H1 (cell line): ENCODE results near the gene EIF4A2. TPM values are rescaled to one million over a fixed set of nuclear protein-coding genes. Genes with fewer than 3 reads are reported as not detected.

Source experiments
- CTCF ChIA-PET: fragments of 300-600 bp; sonication (Branson Sonifier 250); formaldehyde crosslinking; loops from one replicate; lab custom pipeline; 2021; ENCODE audit not compliant: partially characterized antibody; lab: Charles Lee
- POLR2A ChIA-PET: fragments of 300-600 bp; sonication (Branson Sonifier 250); formaldehyde crosslinking; loops from one replicate; lab custom pipeline; 2021; ENCODE audit warnings: inconsistent platforms; ENCODE audit not compliant: partially characterized antibody; lab: Charles Lee
- DNase-seq, 2 experiments: peaks; one replicate each; pipeline versions ENCODE4 v3.0.0 to v3.0.0-alpha.2; 2010 to 2022; ENCODE audit warnings: low spot score in 2 of 2, low read depth in 1 of 2, mixed read lengths in 1 of 2
- FAIRE-seq: peaks from 2 replicates; lab custom pipeline; 2011; peaks lifted over from hg19 to GRCh38; lab: Jason Lieb, UNC
- H2AFZ ChIP-seq: 2 replicates; pipeline ENCODE4 v1.8.1; 2012; ENCODE audit warnings: low read length, inconsistent platforms
- H2AK5ac ChIP-seq: 2 replicates; pipeline ENCODE4 v1.6.1; 2013; ENCODE audit warnings: low read depth, low read length
- H2BK120ac ChIP-seq: replicated peaks from 2 replicates; pipeline ENCODE3; 2013; ENCODE audit warnings: low read depth, low read length, inconsistent platforms
- H2BK12ac ChIP-seq: 2 replicates; pipeline ENCODE4 v1.6.1; 2013; ENCODE audit warnings: low read depth, low read length
- H2BK15ac ChIP-seq: 2 replicates; pipeline ENCODE4 v1.6.1; 2013; ENCODE audit warnings: low read length
- H2BK20ac ChIP-seq: 2 replicates; pipeline ENCODE4 v1.6.1; 2013; ENCODE audit warnings: low read length
- H2BK5ac ChIP-seq: 2 replicates; pipeline ENCODE4 v1.6.1; 2013; ENCODE audit warnings: low read depth, low read length
- H3K14ac ChIP-seq: 2 replicates; pipeline ENCODE4 v1.6.1; 2013; ENCODE audit warnings: inconsistent platforms; ENCODE audit not compliant: insufficient read length
- H3K18ac ChIP-seq: 2 replicates; pipeline ENCODE4 v1.6.1; 2013; ENCODE audit warnings: low read length; ENCODE audit errors: extremely low read depth
- H3K23ac ChIP-seq: 2 replicates; pipeline ENCODE4 v1.6.1; 2013; ENCODE audit warnings: inconsistent platforms; ENCODE audit not compliant: insufficient read length
- H3K23me2 ChIP-seq: 2 replicates; pipeline ENCODE4 v1.6.1; 2013; ENCODE audit warnings: low read depth, low read length
- H3K27ac ChIP-seq: 2 replicates; pipeline ENCODE4 v1.6.1; 2011; ENCODE audit warnings: low read depth, low read length, inconsistent platforms
- H3K27me3 ChIP-seq, 4 experiments: replicated peaks in 1 of 4; 1 replicate in 1 of 4; 2 replicates in 3 of 4; pipeline versions ENCODE4 v1.6.1 to v1.8.1; 2011 to 2013; ENCODE audit warnings: low read length in 3 of 4, mild to moderate bottlenecking in 3 of 4, inconsistent platforms in 2 of 4, mixed read lengths in 2 of 4, moderate library complexity in 1 of 4; ENCODE audit not compliant: control insufficient read depth in 3 of 4, insufficient read depth in 3 of 4; ENCODE audit errors: extremely low read depth in 1 of 4
- H3K36me3 ChIP-seq, 4 experiments: 2 replicates each; pipeline versions ENCODE4 v1.6.1 to v1.8.1; 2011 to 2013; ENCODE audit warnings: mild to moderate bottlenecking in 4 of 4, low read length in 3 of 4, moderate library complexity in 2 of 4, control low read depth in 1 of 4, inconsistent platforms in 1 of 4; ENCODE audit not compliant: insufficient read depth in 4 of 4, control insufficient read depth in 2 of 4
- H3K4ac ChIP-seq: replicated peaks from 2 replicates; pipeline ENCODE3; 2013; ENCODE audit warnings: low read length, low read depth, mixed read lengths, inconsistent platforms; ENCODE audit not compliant: insufficient read length
- H3K4me1 ChIP-seq, 4 experiments: replicated peaks in 1 of 4; 1 replicate in 1 of 4; 2 replicates in 3 of 4; pipeline versions ENCODE4 v1.6.1 to v1.8.1; 2011 to 2013; ENCODE audit warnings: low read length in 3 of 4, inconsistent platforms in 2 of 4, mixed read lengths in 1 of 4; ENCODE audit not compliant: insufficient read depth in 4 of 4, control insufficient read depth in 3 of 4
- H3K4me2 ChIP-seq, 2 experiments: 2 replicates each; pipeline versions ENCODE4 v1.6.1 to v1.8.1; 2011 to 2013; ENCODE audit warnings: low read depth in 2 of 2, low read length in 2 of 2, control low read depth in 1 of 2, inconsistent platforms in 1 of 2, mild to moderate bottlenecking in 1 of 2; ENCODE audit not compliant: insufficient read depth in 1 of 2
- H3K4me3 ChIP-seq, 4 experiments: fragments of 200-600, 300-600 bp in 1 of 4; sonication (generic), shearing (Covaris generic), sonication (Bioruptor Twin) in 1 of 4; 2 replicates each; pipeline versions ENCODE4 v1.5.1 to v1.8.1; 2011 to 2016; ENCODE audit warnings: low read length in 4 of 4, low read depth in 3 of 4, control low read depth in 2 of 4, inconsistent platforms in 2 of 4, mild to moderate bottlenecking in 2 of 4, mixed read lengths in 1 of 4, moderate library complexity in 1 of 4; ENCODE audit not compliant: insufficient read depth in 2 of 4; ENCODE audit errors: extremely low read depth in 1 of 4
- H3K56ac ChIP-seq: replicated peaks from 2 replicates; pipeline ENCODE3; 2013; ENCODE audit warnings: low read depth, mild to moderate bottlenecking, mixed read lengths, low read length, inconsistent platforms; ENCODE audit not compliant: insufficient read length
- H3K79me1 ChIP-seq: 2 replicates; pipeline ENCODE4 v1.6.1; 2013; ENCODE audit warnings: low read depth, low read length, control low read depth
- H3K79me2 ChIP-seq, 2 experiments: 2 replicates each; pipeline versions ENCODE4 v1.6.1 to v1.8.1; 2012 to 2013; ENCODE audit warnings: low read length in 2 of 2, mild to moderate bottlenecking in 2 of 2, inconsistent platforms in 1 of 2; ENCODE audit not compliant: insufficient read depth in 2 of 2, control insufficient read depth in 1 of 2
- H3K9ac ChIP-seq, 4 experiments: replicated peaks in 1 of 4; 1 replicate in 1 of 4; 2 replicates in 3 of 4; pipeline versions ENCODE4 v1.6.1 to v1.8.1; 2011 to 2013; ENCODE audit warnings: low read depth in 3 of 4, low read length in 3 of 4, control low read depth in 2 of 4, mild to moderate bottlenecking in 2 of 4, moderate library complexity in 2 of 4, inconsistent platforms in 1 of 4; ENCODE audit errors: extremely low read depth in 1 of 4
- H3K9me3 ChIP-seq, 2 experiments: 2 replicates each; pipeline versions ENCODE4 v1.6.1 to v1.8.1; 2012 to 2013; ENCODE audit warnings: mild to moderate bottlenecking in 2 of 2, moderate library complexity in 2 of 2, control low read depth in 1 of 2, inconsistent platforms in 1 of 2, low read depth in 1 of 2, low read length in 1 of 2, mixed read lengths in 1 of 2; ENCODE audit not compliant: insufficient read depth in 2 of 2
- H4K20me1 ChIP-seq, 2 experiments: replicated peaks in 1 of 2; 2 replicates each; pipeline versions ENCODE3 to v1.8.1; 2011 to 2013; ENCODE audit warnings: inconsistent platforms in 2 of 2, low read length in 2 of 2, mild to moderate bottlenecking in 1 of 2; ENCODE audit not compliant: insufficient read depth in 2 of 2, control insufficient read depth in 1 of 2
- H4K5ac ChIP-seq: 2 replicates; pipeline ENCODE4 v1.6.1; 2013; ENCODE audit warnings: low read length, low read depth, mixed read lengths, inconsistent platforms; ENCODE audit not compliant: insufficient read length
- H4K8ac ChIP-seq: 2 replicates; pipeline ENCODE4 v1.8.0; 2013; ENCODE audit warnings: mild to moderate bottlenecking, moderate library complexity, low read length, inconsistent platforms; ENCODE audit not compliant: insufficient read depth; ENCODE audit errors: extremely low read depth
- H4K91ac ChIP-seq: replicated peaks from 2 replicates; pipeline ENCODE3; 2013; ENCODE audit warnings: low read length, mixed read lengths, inconsistent platforms; ENCODE audit not compliant: insufficient read length
- BCL11A ChIP-seq, 2 experiments: IDR thresholded peaks; one replicate each; pipeline ENCODE4 v1.6.1; 2011; ENCODE audit warnings: low read depth in 2 of 2, low read length in 2 of 2, mild to moderate bottlenecking in 2 of 2
- CREB1 ChIP-seq: IDR thresholded peaks from 2 replicates; pipeline ENCODE4 v1.6.1; 2012; ENCODE audit warnings: inconsistent platforms
- FOSL1 ChIP-seq: IDR thresholded peaks from 2 replicates; pipeline ENCODE4 v1.6.1; 2011; ENCODE audit warnings: mild to moderate bottlenecking, low read depth, low read length, moderate library complexity; ENCODE audit not compliant: insufficient read depth
- GTF2F1 ChIP-seq: IDR thresholded peaks from 2 replicates; pipeline ENCODE4 v1.6.1; 2012; ENCODE audit warnings: low read depth, low read length, improper control_type of control experiment, borderline replicate concordance
- MAX ChIP-seq: IDR thresholded peaks from 2 replicates; pipeline ENCODE4 v1.6.1; 2012; ENCODE audit warnings: inconsistent platforms
- NRF1 ChIP-seq: IDR thresholded peaks from 2 replicates; pipeline ENCODE4 v1.6.1; 2011; ENCODE audit warnings: mild to moderate bottlenecking, low read depth, low read length, improper control_type of control experiment
- SAP30 ChIP-seq: fragments of 300-600 bp; sonication (generic); IDR thresholded peaks from 2 replicates; pipeline ENCODE4 v1.7.1; 2012; ENCODE audit warnings: low read length, moderate library complexity, mild to moderate bottlenecking, inconsistent platforms; ENCODE audit not compliant: insufficient read depth, insufficient replicate concordance
- SUZ12 ChIP-seq: fragments of 200-600 bp; sonication (generic); IDR thresholded peaks from 2 replicates; pipeline ENCODE4 v1.6.1; 2012; ENCODE audit warnings: mild to moderate bottlenecking, inconsistent platforms, low read length, moderate library complexity, mixed read lengths
- WGBS, 2 experiments: shearing (Covaris generic) in 1 of 2; methylation state at CpG; one replicate each; pipeline versions ENCODE4 v1.1.6 to v1.1.7; 2013 to 2015; ENCODE audit warnings: low lambda C conversion rate in 2 of 2, mixed read lengths in 2 of 2, inconsistent platforms in 1 of 2, low coverage in 1 of 2, missing lambda C conversion rate in 1 of 2; ENCODE audit not compliant: insufficient replicate concordance in 2 of 2, insufficient coverage in 1 of 2, insufficient read length in 1 of 2; ENCODE audit errors: extremely low coverage in 1 of 2, missing lambda C conversion rate in 1 of 2; 5-methylcytosine and 5-hydroxymethylcytosine counted together
- polyA plus RNA-seq, 7 experiments: library from polyadenylated mRNA; depleted of rRNA in 3 of 7; stranded (reverse) in 5 of 7; unstranded in 2 of 7; fragments of >200 nt in 5 of 7; fragments of 200-250 nt in 2 of 7; gene quantifications; 1 replicate in 5 of 7; 2 replicates in 1 of 7; 4 replicates in 1 of 7; pipeline versions ENCODE4 v1.2.1 to v1.2.3, GENCODE V29; 2011 to 2013; ENCODE audit warnings: missing spikeins in 2 of 7, mixed read lengths in 2 of 7
- total RNA-seq: library from RNA; stranded (reverse); fragmentation: NEBNext Ultra II Directional; extraction: Animal tissue kit (Norgen Biotek cat#: 25700); gene quantifications from 2 replicates; pipeline ENCODE4 v1.2.1, GENCODE V29; 2021

EIF4A2 gene
- total and polyA plus RNA-seq, 2 of the 8 experiments (the other 6 are each of a cell fraction or from before 2014, with no cell fraction given) = 527 to 604 TPM

GRCh38 chr3:186802701-186803100, 19.3 kb downstream of the EIF4A2 start:
- no peak overlapping the region for H3K9ac ChIP-seq
- ChIA-PET CTCF (interaction anchor here (0.6 to 1.2 kb wide), 3 partner anchors 19 to 1124 kb away, joined by 3 to 4 read pairs (median 4); no protein-coding TSS in a partner anchor), POLR2A (interaction anchor here (0.6 to 12.4 kb wide), 5 partner anchors 12 to 358 kb away, joined by 3 to 166 read pairs (median 6); partner anchors contain the start of genes DNAJB11 and EIF4A2)
- no peak overlapping the region for H4K8ac ChIP-seq
- H2BK20ac ChIP-seq = no peak overlapping the region
- no peak overlapping the region for H3K4me3 ChIP-seq
- no peak overlapping the region for H2AK5ac ChIP-seq
- H3K4me1 ChIP-seq = peaks cover 0 to 9% (median 3%) of the 10 kb centered on the region in 4 experiments; a peak in 3 of 7 replicates
- H3K14ac ChIP-seq = no peak overlapping the region
- no peak overlapping the region for H4K91ac ChIP-seq
- H2AFZ ChIP-seq = no peak overlapping the region
- no peak overlapping the region for H3K23ac ChIP-seq
- no peak overlapping the region for H3K18ac ChIP-seq
- H3K27me3 ChIP-seq = no peaks in the 10 kb centered on the region
- no peak for FAIRE-seq
- no peaks in the 10 kb centered on the region for H3K9me3 ChIP-seq
- H4K5ac ChIP-seq = no peak overlapping the region
- H2BK5ac ChIP-seq = no peak overlapping the region
- peaks cover 11% of the 10 kb centered on the region for H3K23me2 ChIP-seq
- peaks cover 11 to 72% (median 49%) of the 10 kb centered on the region in 4 experiments for H3K36me3 ChIP-seq
- no peak overlapping the region for H3K56ac ChIP-seq
- 87% methylated on average over 3 of the region's 3 CpGs; no CpG with 5 or more reads in 1 of the 2 experiments for WGBS, 2 experiments
- no peak overlapping the region for H2BK12ac ChIP-seq
- H3K27ac ChIP-seq = no peak overlapping the region
- H3K79me1 ChIP-seq = peaks cover 2% of the 10 kb centered on the region; the same call in 1 of the 2 replicates
- no peak for DNase-seq
- H2BK15ac ChIP-seq = no peak overlapping the region
- no peaks in the 10 kb centered on the region for H4K20me1 ChIP-seq
- H2BK120ac ChIP-seq = no peak overlapping the region
- H3K4ac ChIP-seq = no peak overlapping the region
- TF ChIP-seq SUZ12 (no peak), NRF1 (no peak), BCL11A (IDR thresholded peaks at IDR 0.05; ENCODE audit: low read depth in 2 of 2, low read length in 2 of 2) (no peak), GTF2F1 (no peak), MAX (no peak), FOSL1 (no peak), CREB1 (no peak), SAP30 (no peak)
- TF ChIP-seq, all 59 proteins: peak for 0
- H3K4me2 ChIP-seq = no peak overlapping the region
- H3K79me2 ChIP-seq = peaks cover 0 to 22% of the 10 kb centered on the region in 2 experiments; a peak in 2 of 4 replicates
